GM23248 (cell line): ENCODE measurements around the gene CAPN14. TPM values are rescaled to one million over a fixed set of nuclear protein-coding genes. Genes with fewer than 3 reads are reported as not detected.

ENCODE experiments used
- DNase-seq: peaks from one replicate; pipeline ENCODE4 v3.0.0-alpha.2; 2015
- H2AFZ ChIP-seq: fragments of 200-600 bp; sonication (generic); 2 replicates; pipeline ENCODE4 v1.6.1; 2016; ENCODE audit warnings: antibody characterized with exemption
- H3F3A ChIP-seq: fragments of 200-600 bp; sonication (generic); 2 replicates; pipeline ENCODE4 v1.6.1; 2016; ENCODE audit warnings: mild to moderate bottlenecking, antibody characterized with exemption, mixed run types; ENCODE audit not compliant: insufficient read depth
- H3K27ac ChIP-seq: fragments of 200-600 bp; sonication (generic); 2 replicates; pipeline ENCODE4 v1.5.1; 2016; ENCODE audit warnings: mild to moderate bottlenecking
- H3K27me3 ChIP-seq: fragments of 200-600 bp; sonication (generic); replicated peaks from 2 replicates; pipeline ENCODE4 v1.6.1; 2016; ENCODE audit warnings: mild to moderate bottlenecking; ENCODE audit not compliant: insufficient read depth
- H3K36me3 ChIP-seq: fragments of 200-600 bp; sonication (generic); 2 replicates; pipeline ENCODE4 v1.6.1; 2016; ENCODE audit warnings: low read depth, mild to moderate bottlenecking
- H3K4me1 ChIP-seq: fragments of 200-600 bp; sonication (generic); 2 replicates; pipeline ENCODE4 v1.6.1; 2016; ENCODE audit warnings: mild to moderate bottlenecking; ENCODE audit not compliant: insufficient read depth
- H3K4me2 ChIP-seq: fragments of 200-600 bp; sonication (generic); one replicate; pipeline ENCODE4 v1.6.1; 2016; ENCODE audit warnings: mild to moderate bottlenecking; ENCODE audit not compliant: unreplicated experiment
- H3K4me3 ChIP-seq: fragments of 200-600 bp; sonication (generic); 2 replicates; pipeline ENCODE4 v1.5.1; 2016; ENCODE audit warnings: mild to moderate bottlenecking
- H3K79me2 ChIP-seq: fragments of 200-600 bp; sonication (generic); 2 replicates; pipeline ENCODE4 v1.6.1; 2016; ENCODE audit warnings: mild to moderate bottlenecking; ENCODE audit not compliant: insufficient read depth
- H3K9ac ChIP-seq: fragments of 200-600 bp; sonication (generic); 2 replicates; pipeline ENCODE4 v1.6.1; 2016; ENCODE audit warnings: mild to moderate bottlenecking
- H3K9me2 ChIP-seq: fragments of 200-600 bp; sonication (generic); 2 replicates; pipeline ENCODE4 v1.6.1; 2016; ENCODE audit warnings: mixed run types, mild to moderate bottlenecking, moderate library complexity; ENCODE audit not compliant: insufficient read depth
- H3K9me3 ChIP-seq: fragments of 200-600 bp; sonication (generic); one replicate; pipeline ENCODE4 v1.6.1; 2017; ENCODE audit warnings: low read depth
- H4K20me1 ChIP-seq: fragments of 200-600 bp; sonication (generic); 2 replicates; pipeline ENCODE4 v1.6.0; 2016; ENCODE audit not compliant: insufficient read depth
- EZH2 ChIP-seq: fragments of 200-600 bp; sonication (generic); IDR thresholded peaks from 2 replicates; pipeline ENCODE4 v1.6.1; 2018; ENCODE audit warnings: antibody characterized with exemption, mild to moderate bottlenecking; ENCODE audit not compliant: insufficient read depth, poor library complexity, severe bottlenecking
- EZH2phosphoT487 ChIP-seq: fragments of 200-600 bp; sonication (generic); IDR thresholded peaks from 2 replicates; pipeline ENCODE4 v1.6.1; 2018; ENCODE audit warnings: antibody characterized with exemption, moderate library complexity, mild to moderate bottlenecking, low read depth; ENCODE audit not compliant: insufficient read depth
- WGBS, 2 experiments: methylation state at CpG; one replicate each; pipeline ENCODE4 v1.1.6; 2015 to 2017; ENCODE audit warnings: low lambda C conversion rate in 2 of 2, low coverage in 1 of 2; ENCODE audit errors: missing lambda C conversion rate in 2 of 2; 5-methylcytosine and 5-hydroxymethylcytosine counted together
- in situ Hi-C: fragments of 300-500 bp; cut with MboI; formaldehyde crosslinking; loops from 2 replicates; pipeline ENCODE4 v1.15.0; 2020
- polyA plus RNA-seq: library from polyadenylated mRNA; unstranded; fragments of >200 nt; fragmentation: Nextera tagmentation; extraction: Ambion mirVana; gene quantifications from 2 replicates; pipeline ENCODE4 v1.2.1, GENCODE V29; 2016
- total RNA-seq: library from RNA; depleted of rRNA; stranded (reverse); fragments of >200 nt; shearing (Covaris generic); gene quantifications from 2 replicates; pipeline ENCODE4 v1.2.3, GENCODE V29; 2014

Gene CAPN14
- total and polyA plus RNA-seq, 2 experiments from 2014 or later: 0.11 TPM; not detected in 1

DNA sequence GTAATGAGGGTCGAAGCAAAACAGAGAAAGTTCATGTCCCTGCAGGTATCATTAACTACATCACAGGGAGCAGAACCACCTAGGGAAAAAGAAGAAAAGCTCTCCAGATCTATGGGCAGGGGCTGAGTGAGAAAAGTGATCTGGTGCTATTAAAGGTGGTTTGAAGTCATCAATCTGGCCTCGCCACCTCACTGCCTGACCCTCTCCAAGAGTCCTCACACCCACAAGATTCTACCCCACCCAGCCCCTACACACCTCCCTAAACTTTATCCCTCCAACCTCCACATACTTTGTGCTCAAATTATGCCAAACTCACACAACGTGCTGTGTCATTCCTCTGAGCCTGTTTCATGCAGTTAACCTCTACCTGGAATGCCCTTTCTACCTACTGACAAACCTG lies 81.3 kb downstream of the CAPN14 start:
- no peak for TF ChIP-seq EZH2phosphoT487
- no peak for TF ChIP-seq EZH2
- Histone ChIP-seq H3K4me1 (no peaks in the 10 kb centered on the region), H2AFZ (no peak overlapping the region), H3K27me3 (peaks cover 16% of the 10 kb centered on the region; the same call in 1 of the 2 replicates), H3F3A (no peaks in the 10 kb centered on the region), H3K79me2 (no peaks in the 10 kb centered on the region), H3K4me2 (no peak overlapping the region), H3K9me3 (no peaks in the 10 kb centered on the region), H4K20me1 (no peaks in the 10 kb centered on the region), H3K4me3 (no peak overlapping the region), H3K36me3 (no peaks in the 10 kb centered on the region), H3K9me2 (no peaks in the 10 kb centered on the region), H3K27ac (no peak overlapping the region), H3K9ac (no peak overlapping the region)
- 46 to 67% methylated on average over 2 to 3 of the region's 3 CpGs for WGBS, 2 experiments
- no peak for DNase-seq
- in situ Hi-C loops: no loop called here

DNA sequence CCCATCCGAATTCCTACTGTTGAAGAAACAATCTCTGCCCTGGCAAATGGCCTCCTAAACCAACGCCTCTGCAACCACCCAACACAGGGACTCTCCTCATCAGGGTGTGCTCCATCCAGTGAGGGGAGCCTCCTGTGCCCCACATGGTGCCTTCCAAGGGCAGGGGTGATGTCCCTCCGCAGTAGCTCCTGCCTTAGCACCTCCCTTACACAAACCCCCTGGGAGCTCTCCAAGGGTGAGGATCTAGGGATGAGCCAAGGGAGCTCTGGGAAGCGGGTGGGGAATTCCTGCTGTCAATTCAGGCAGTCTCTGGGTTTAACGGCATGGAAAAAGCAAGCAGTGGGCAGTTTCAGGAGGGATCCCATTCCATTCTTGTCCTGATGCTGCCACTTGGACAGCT lies 82.8 kb downstream of the CAPN14 start:
- Histone ChIP-seq H3K9me2 (no peaks in the 10 kb centered on the region), H3K9me3 (no peaks in the 10 kb centered on the region), H3K4me1 (no peaks in the 10 kb centered on the region), H3K4me2 (no peak overlapping the region), H3F3A (no peaks in the 10 kb centered on the region), H3K27me3 (peaks cover 16% of the 10 kb centered on the region; the same call in 1 of the 2 replicates), H3K4me3 (no peak overlapping the region), H3K27ac (no peak overlapping the region), H3K9ac (no peak overlapping the region), H4K20me1 (no peaks in the 10 kb centered on the region), H3K79me2 (no peaks in the 10 kb centered on the region), H3K36me3 (no peaks in the 10 kb centered on the region), H2AFZ (no peak overlapping the region)
- WGBS, 2 experiments: 57 to 61% methylated on average over 5 of the region's 5 CpGs
- no peak for TF ChIP-seq EZH2
- TF ChIP-seq EZH2phosphoT487: no peak
- in situ Hi-C loops: no loop called here
- no peak for DNase-seq

DNA sequence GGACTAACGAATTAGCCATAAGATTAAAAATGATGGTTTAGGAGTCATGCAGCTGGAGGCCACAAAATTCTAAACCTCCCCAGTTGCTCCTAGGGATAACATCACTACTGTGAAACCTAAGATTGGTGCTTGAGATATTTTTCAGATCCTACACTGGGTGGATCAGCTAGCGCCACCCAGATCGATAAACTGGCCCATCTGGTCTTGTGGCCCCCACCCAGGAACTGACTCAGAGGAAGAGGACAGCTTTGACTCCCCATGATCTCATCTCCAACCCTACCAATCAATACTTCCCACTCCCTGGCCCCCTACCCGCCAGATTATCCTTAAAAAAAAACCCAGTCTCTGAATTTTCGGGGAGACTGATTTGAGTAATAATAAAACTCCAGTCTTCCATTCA lies 84.5 kb downstream of the CAPN14 start:
- DNase-seq: no peak
- H3K9me2 ChIP-seq: no peaks in the 10 kb centered on the region
- H3K4me2 ChIP-seq: no peak overlapping the region
- H3K79me2 ChIP-seq: no peaks in the 10 kb centered on the region
- no peak overlapping the region for H3K4me3 ChIP-seq
- in situ Hi-C loops: no loop called here
- TF ChIP-seq EZH2 (no peak), EZH2phosphoT487 (no peak)
- H2AFZ ChIP-seq: no peak overlapping the region
- H3K4me1 ChIP-seq: no peaks in the 10 kb centered on the region
- no peak overlapping the region for H3K9ac ChIP-seq
- peaks cover 16% of the 10 kb centered on the region; the same call in 1 of the 2 replicates for H3K27me3 ChIP-seq
- no peaks in the 10 kb centered on the region for H4K20me1 ChIP-seq
- 78 to 84% methylated on average over 5 of the region's 5 CpGs for WGBS, 2 experiments
- no peak overlapping the region for H3K27ac ChIP-seq
- H3K9me3 ChIP-seq: no peaks in the 10 kb centered on the region
- no peaks in the 10 kb centered on the region for H3F3A ChIP-seq
- no peaks in the 10 kb centered on the region for H3K36me3 ChIP-seq

DNA sequence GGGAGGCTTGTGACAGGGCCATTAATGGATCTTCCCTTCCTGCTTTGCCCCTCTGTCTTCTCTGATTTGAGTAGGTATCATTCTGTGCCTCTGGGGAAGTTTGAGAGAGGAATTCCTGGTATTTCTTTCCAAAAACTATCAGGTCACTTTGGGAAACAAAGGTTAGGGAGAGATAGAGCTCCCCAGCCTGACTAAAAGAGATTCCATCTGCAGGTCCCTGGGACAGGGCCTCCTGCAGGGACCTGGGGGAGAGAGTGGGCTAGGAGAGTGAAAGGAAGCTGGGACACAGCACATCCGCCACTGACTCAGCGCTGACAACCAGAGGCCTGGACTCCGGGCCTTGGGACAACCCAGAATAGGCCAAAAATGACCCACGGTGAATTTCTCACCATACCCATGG lies 85.4 kb downstream of the CAPN14 start:
- Histone ChIP-seq H3K36me3 (no peaks in the 10 kb centered on the region), H3K9ac (no peak overlapping the region), H3F3A (no peaks in the 10 kb centered on the region), H3K27ac (no peak overlapping the region), H2AFZ (no peak overlapping the region), H3K9me3 (no peaks in the 10 kb centered on the region), H3K4me1 (no peaks in the 10 kb centered on the region), H4K20me1 (no peaks in the 10 kb centered on the region), H3K27me3 (peaks cover 12% of the 10 kb centered on the region; the same call in 1 of the 2 replicates), H3K4me2 (no peak overlapping the region), H3K79me2 (no peaks in the 10 kb centered on the region), H3K4me3 (no peak overlapping the region), H3K9me2 (no peaks in the 10 kb centered on the region)
- TF ChIP-seq EZH2phosphoT487 (no peak), EZH2 (no peak)
- WGBS, 2 experiments: 44% methylated on average over 4 of the region's 4 CpGs
- DNase-seq: no peak
- in situ Hi-C loops: no loop called here
